ENCODE measurements around the gene MARCHF5.
"Not testable (repeated sequence)": the region's sequence is repeated elsewhere in the genome, so short reads cannot be mapped to it uniquely, and the experiment has no call there.

MARCHF5 gene

GRCh38 chr10:92305133-92306072 is 14.4 kb downstream of the MARCHF5 start:
- DNase-seq: no peak

GRCh38 chr10:92309272-92309671 is 18.3 kb downstream of the MARCHF5 start:
- DNase-seq: no peak

GRCh38 chr10:92313750-92314149 is 22.8 kb downstream of the MARCHF5 start:
- no peak for DNase-seq

GRCh38 chr10:92316610-92317009 is 25.6 kb downstream of the MARCHF5 start:
- DNase-seq: no peak

GRCh38 chr10:92323079-92323478 is 32.1 kb downstream of the MARCHF5 start:
- no peak for DNase-seq

- DNase-seq: no peak
Observed at GRCh38 chr10:92327445-92328433, 36.8 kb downstream of the MARCHF5 start.

GRCh38 chr10:92328993-92329392 is 38.0 kb downstream of the MARCHF5 start:
- no peak for DNase-seq

- DNase-seq: not testable (repeated sequence)
Observed at GRCh38 chr10:92329927-92330326, 39.0 kb downstream of the MARCHF5 start.

- DNase-seq: no peak
Observed at GRCh38 chr10:92342796-92343195, 51.8 kb downstream of the MARCHF5 start.

- not testable (repeated sequence) for DNase-seq
Observed at GRCh38 chr10:92345575-92345974, 54.6 kb downstream of the MARCHF5 start.

GRCh38 chr10:92347035-92347676 is 56.2 kb downstream of the MARCHF5 start:
- not testable (repeated sequence) for DNase-seq

- no peak for DNase-seq
Observed at GRCh38 chr10:92350411-92350810, 59.4 kb downstream of the MARCHF5 start.

- DNase-seq: no peak
Observed at GRCh38 chr10:92354587-92354986, 63.6 kb downstream of the MARCHF5 start.

GRCh38 chr10:92356041-92356440 is 65.1 kb downstream of the MARCHF5 start:
- no peak for DNase-seq

- no peak for DNase-seq
Observed at GRCh38 chr10:92363498-92363897, 72.5 kb downstream of the MARCHF5 start.

GRCh38 chr10:92366412-92367021 is 75.5 kb downstream of the MARCHF5 start:
- no peak for DNase-seq

- DNase-seq: no peak
Observed at GRCh38 chr10:92377962-92378361, 87.0 kb downstream of the MARCHF5 start.

- no peak for DNase-seq
Observed at GRCh38 chr10:92381543-92381954, 90.6 kb downstream of the MARCHF5 start.

- no peak for DNase-seq
Observed at GRCh38 chr10:92382631-92383030, 91.7 kb downstream of the MARCHF5 start.

GRCh38 chr10:92384741-92385140 is 93.8 kb downstream of the MARCHF5 start:
- no peak for DNase-seq

GRCh38 chr10:92385831-92386230 is 94.9 kb downstream of the MARCHF5 start:
- no peak for DNase-seq

- DNase-seq: no peak
Observed at GRCh38 chr10:92387289-92387940, 96.4 kb downstream of the MARCHF5 start.

Data from central memory CD4-positive, alpha-beta T cell (primary cell).